A549 treated with AZD2906 at 1 μM for 4 hours (cell line): ENCODE data around the gene SGTB. TPM values are rescaled to one million over a fixed set of nuclear protein-coding genes. Genes with fewer than 3 reads are reported as not detected.

ENCODE experiments used
- total RNA-seq: library from RNA; stranded (reverse); fragments of 200-300 nt; extraction: Qiagen RNA extraction; gene quantifications from 5 replicates; pipeline ENCODE4 v1.2.3, GENCODE V29; 2022

Gene SGTB, protein sequence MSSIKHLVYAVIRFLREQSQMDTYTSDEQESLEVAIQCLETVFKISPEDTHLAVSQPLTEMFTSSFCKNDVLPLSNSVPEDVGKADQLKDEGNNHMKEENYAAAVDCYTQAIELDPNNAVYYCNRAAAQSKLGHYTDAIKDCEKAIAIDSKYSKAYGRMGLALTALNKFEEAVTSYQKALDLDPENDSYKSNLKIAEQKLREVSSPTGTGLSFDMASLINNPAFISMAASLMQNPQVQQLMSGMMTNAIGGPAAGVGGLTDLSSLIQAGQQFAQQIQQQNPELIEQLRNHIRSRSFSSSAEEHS
- total RNA-seq, result 5.8 to 7.9 TPM (median 6.9 TPM) in 5 replicates

DNA sequence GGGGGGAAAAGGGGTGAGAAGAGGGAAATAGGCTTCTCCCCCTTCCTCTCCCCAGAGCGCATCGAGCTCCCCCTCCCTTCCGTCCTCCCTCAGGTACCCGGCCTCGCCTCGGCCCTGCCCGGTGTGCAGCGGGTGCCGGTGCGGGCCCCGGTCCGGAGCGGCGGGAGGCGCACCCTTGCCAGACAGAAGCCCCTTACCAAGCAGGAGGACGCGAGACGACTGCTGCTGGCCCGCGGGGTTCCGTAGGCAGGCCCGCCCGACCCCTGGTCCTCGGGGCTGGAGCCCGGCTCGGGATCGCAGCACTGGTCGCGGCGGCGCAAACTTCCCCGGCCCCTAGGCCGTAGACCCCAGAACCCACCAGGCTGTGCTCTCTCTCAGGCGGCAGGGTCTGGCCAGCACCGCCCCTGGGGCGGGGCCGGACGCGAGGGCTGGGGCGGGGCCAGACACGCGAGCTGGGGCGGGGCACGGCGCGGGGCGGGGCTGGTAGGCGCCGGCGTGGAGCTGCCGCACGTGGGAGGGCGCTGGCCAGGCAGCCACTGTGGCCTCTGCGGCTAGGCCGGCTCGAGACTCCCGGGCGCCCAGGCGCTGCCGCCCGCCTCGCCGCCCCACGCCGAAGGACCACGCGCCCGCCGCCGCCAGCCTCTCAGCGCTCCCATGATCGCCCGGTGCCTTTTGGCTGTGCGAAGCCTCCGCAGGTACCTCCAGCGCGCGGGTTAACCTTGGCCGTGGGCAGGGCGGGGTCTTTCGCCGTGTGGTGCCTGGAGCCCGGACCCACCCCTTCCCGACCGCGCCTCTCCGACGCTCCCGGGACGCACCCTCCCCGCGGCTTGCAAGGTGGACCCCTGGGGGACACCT is at the start of gene SGTB, which contains the start of gene NLN:
Gene SGTB (minus strand): TSS at position 390 of the 855 bp plus-strand sequence. CDS start 1,302 bp downstream, outside the sequence.
Gene NLN (plus strand): TSS at position 486 of the 855 bp plus-strand sequence. CDS start 169 bp downstream, at position 655.

DNA sequence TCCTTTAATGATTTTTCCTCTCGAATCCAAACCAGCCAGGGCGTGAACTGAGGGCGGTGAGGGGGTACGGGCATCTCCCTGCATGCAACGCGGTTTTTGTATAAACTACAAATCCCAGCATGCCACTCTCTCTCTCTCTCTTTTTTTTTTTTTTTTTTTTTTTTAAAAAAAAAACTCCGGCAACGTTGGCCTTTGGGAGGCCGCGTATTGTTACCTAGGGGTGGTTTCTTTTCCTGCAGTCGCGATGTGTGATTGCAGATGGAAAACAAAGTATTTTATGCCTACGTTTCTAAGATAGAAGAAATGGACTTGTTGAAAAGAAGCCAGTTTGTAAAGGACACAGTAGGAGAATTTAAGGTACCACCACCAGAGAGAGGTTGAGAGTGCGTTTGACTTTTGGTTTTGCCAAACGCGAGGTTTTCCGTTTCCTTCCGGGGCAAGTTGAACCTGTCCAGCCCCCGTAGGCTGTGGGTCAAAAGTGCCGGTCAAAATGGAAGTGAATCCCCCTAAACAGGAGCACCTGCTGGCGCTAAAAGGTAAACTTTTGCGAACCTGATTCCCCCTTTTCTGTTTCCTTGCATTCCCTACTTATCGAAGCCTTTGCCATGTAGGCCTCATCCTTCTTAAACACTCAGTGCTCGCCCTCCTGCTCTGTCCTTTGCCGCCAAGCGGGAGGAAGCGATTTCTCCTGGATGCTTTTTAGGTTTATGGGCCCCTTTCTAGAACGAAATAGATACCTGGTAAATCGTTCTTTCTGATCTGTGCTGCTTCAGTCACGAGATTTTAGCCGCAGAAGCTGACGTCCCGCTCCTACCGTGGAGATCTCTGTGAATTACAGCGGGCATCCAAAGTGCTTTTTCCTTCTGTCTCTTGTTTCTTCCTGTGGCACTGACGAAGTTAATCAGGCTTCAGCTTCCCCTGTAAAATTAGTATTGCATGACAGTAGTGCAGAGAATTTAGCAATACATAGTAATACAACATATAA is 97.0 kb downstream of the SGTB start, which contains the start of the genes SHLD3 and TRAPPC13:
Gene SHLD3 (plus strand): TSS at position 457 of the 985 bp plus-strand sequence. CDS start 4,561 bp downstream, outside the sequence.
Gene TRAPPC13 (plus strand): TSS at position 457 of the 985 bp plus-strand sequence. CDS start 34 bp downstream, at position 491.

DNA sequence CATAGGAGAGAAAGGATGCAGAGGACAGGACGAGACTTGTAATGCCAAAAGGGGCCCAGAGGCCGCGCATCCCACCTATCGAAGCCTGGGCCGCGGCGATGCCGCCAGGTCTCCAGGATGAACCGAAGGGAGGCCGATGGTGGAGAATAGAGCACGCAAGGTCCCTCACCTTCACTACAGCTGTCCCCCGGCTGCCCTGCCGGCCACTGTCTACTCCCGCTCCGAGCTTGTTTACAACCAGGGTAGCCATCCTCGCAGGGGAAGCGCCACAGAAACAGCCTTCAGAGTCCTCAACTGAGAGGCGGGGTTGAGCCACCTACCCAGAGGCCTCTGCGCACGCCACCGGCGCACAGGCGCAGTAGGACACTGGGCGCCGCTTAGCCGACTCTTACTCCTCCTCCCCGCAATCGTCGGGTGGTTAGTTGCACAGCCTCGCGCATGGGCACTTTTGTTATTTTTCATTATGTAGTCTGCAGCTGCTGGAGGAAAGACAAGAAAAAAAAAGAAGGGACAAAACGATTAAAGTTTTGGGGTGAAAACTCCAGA is 97.8 kb downstream of the SGTB start, which contains the start of gene TRIM23:
Gene TRIM23 (minus strand): TSS at position 309 of the 546 bp plus-strand sequence. CDS start 59 bp downstream, at position 250.

Other genes starting within 250 kb of the SGTB start
- 0.03 to 0.08 TPM (median 0.06 TPM) in 4 of 5 replicates, not detected in the other for gene ADAMTS6, start 240.2 kb downstream of the SGTB start, total RNA-seq
- 24.2 to 31.2 TPM (median 25.5 TPM) in 5 replicates for gene CENPK, start 158.9 kb downstream of the SGTB start, total RNA-seq
- 15.5 to 19.2 TPM (median 17.0 TPM) in 5 replicates for gene PPWD1, start 158.8 kb downstream of the SGTB start, total RNA-seq
- gene TRIM23, start 97.8 kb downstream of the SGTB start, total RNA-seq, result 5.1 to 9.4 TPM (median 7.0 TPM) in 5 replicates
- gene SHLD3, start 97.1 kb downstream of the SGTB start, total RNA-seq, result 1.9 to 2.7 TPM (median 2.1 TPM) in 5 replicates
- 12.1 to 14.7 TPM (median 13.2 TPM) in 5 replicates for gene TRAPPC13, start 97.1 kb downstream of the SGTB start, total RNA-seq
- 50.4 to 76.6 TPM (median 61.3 TPM) in 5 replicates for gene NLN, start 96 bp upstream of the SGTB start, total RNA-seq
- 19.2 to 41.2 TPM (median 22.1 TPM) in 5 replicates for gene ERBIN, start 204.5 kb upstream of the SGTB start, total RNA-seq